Stimulated activated CD8-positive, alpha-beta memory T cell treated with anti-CD3 and anti-CD28 coated beads, Interleukin-12 subunit alpha, Interleukin-12 subunit beta, amount 100 ng/mL, for 4 hours (primary cell): ENCODE measurements around the gene DDX46.
"Not testable (repeated sequence)": the region's sequence is repeated elsewhere in the genome, so short reads cannot be mapped to it uniquely, and the experiment has no call there.

Source experiments
- DNase-seq: peaks from one replicate; pipeline ENCODE4 v3.0.0-alpha.2; 2020; ENCODE audit warnings: low read depth

Gene DDX46

GRCh38 chr5:134845335-134845851, 86.8 kb downstream of the DDX46 start:
- DNase-seq = no peak

GRCh38 chr5:134845852-134846640, 87.5 kb downstream of the DDX46 start, which contains the start of gene C5orf24:
Gene C5orf24 (plus strand): TSS chr5:134845968. CDS start chr5:134854901, 8,933 bp downstream.
- peak; percentile 87 for DNase-seq

- no peak for DNase-seq
Measured at GRCh38 chr5:134846641-134846960, 88.0 kb downstream of the DDX46 start.

- DNase-seq = not testable (repeated sequence)
Measured at GRCh38 chr5:134849434-134849933, 90.9 kb downstream of the DDX46 start.

- no peak for DNase-seq
Measured at GRCh38 chr5:134851307-134851923, 92.8 kb downstream of the DDX46 start.

GRCh38 chr5:134856465-134856864, 97.9 kb downstream of the DDX46 start:
- not testable (repeated sequence) for DNase-seq

GRCh38 chr5:134857401-134857800, 98.8 kb downstream of the DDX46 start:
- no peak for DNase-seq

- DNase-seq = no peak
Measured at GRCh38 chr5:134864707-134865106, 106.1 kb downstream of the DDX46 start.

- no peak for DNase-seq
Measured at GRCh38 chr5:134873494-134873893, 114.9 kb downstream of the DDX46 start.

GRCh38 chr5:134873987-134874830, 115.6 kb downstream of the DDX46 start, which contains the start of gene TXNDC15:
Gene TXNDC15 (plus strand): TSS chr5:134874371. CDS start chr5:134874428, 57 bp downstream.
- DNase-seq = peak; percentile 67

GRCh38 chr5:134874831-134875655, 116.5 kb downstream of the DDX46 start:
- no peak for DNase-seq

- DNase-seq = no peak
Measured at GRCh38 chr5:134877159-134877558, 118.6 kb downstream of the DDX46 start.

GRCh38 chr5:134878403-134878802, 119.8 kb downstream of the DDX46 start:
- DNase-seq = no peak

GRCh38 chr5:134879456-134879855, 120.9 kb downstream of the DDX46 start:
- DNase-seq = no peak
